ENCODE measurements around the gene KCNQ1. TPM values are rescaled to one million over a fixed set of nuclear protein-coding genes. Genes with fewer than 3 reads are reported as not detected.

Gene KCNQ1
- polyA plus RNA-seq, 1 donor from 2014 or later: not detected

DNA sequence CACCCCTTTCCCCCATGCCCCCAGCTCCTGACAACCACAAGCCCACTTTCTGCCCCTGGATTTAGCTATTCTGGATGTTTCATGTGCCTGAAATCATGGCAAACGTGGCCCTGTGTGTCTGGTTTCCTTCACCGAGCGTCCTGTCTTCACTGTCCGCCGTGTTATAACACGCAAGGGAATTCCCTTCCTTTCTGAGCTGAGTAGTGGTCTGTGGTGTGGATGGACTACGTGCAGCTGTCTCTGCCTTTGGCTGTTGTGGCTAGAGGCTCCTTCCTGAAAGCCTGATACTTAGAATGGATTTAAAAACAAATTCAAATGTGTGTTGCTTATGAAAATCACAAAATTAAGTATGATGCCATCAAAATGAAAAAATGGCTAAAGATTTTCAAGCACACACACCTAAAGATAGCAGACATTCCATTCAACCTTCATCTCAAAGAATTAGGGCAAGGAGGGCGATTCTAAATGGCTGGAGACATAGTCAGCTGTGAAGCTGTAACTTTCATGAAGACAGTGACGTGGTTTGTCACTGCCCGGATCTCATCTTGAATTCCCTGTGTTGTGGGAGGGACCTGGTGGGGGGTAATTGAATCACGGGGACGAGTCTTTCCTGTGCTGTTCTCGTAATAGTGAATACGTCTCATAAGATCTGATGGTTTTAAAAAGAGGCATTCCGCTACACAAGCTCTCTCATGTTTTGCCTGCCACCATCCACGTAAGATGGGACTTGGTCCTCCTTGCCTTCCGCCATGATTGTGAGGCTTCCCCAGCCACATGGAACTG, 30.5 kb downstream of the KCNQ1 start:
- H3K9ac ChIP-seq (ENCODE audit: low read length): no peak overlapping the region
- no peaks in the 10 kb centered on the region for H3F3A ChIP-seq (ENCODE audit: insufficient read depth, low read length, poor library complexity, severe bottlenecking)
- H3K27me3 ChIP-seq (ENCODE audit: insufficient read depth, low read depth, low read length): no peaks in the 10 kb centered on the region
- H2AFZ ChIP-seq (ENCODE audit: low read depth, low read length): no peak overlapping the region
- H3K9me3 ChIP-seq (ENCODE audit: low read length): no peaks in the 10 kb centered on the region
- no peak overlapping the region for H3K4me3 ChIP-seq (ENCODE audit: low read length)
- H3K4me2 ChIP-seq (ENCODE audit: low read length): no peak overlapping the region
- no peak overlapping the region for H3K27ac ChIP-seq (ENCODE audit: low read length)
- no peaks in the 10 kb centered on the region for H3K9me2 ChIP-seq (ENCODE audit: insufficient read depth, low read length)
- no peaks in the 10 kb centered on the region for H4K20me1 ChIP-seq (ENCODE audit: insufficient read depth)
- H3K79me2 ChIP-seq (replicated peaks; ENCODE audit: insufficient read depth, low read length): no peaks in the 10 kb centered on the region
- TF ChIP-seq SMC3 (conservative IDR thresholded peaks at IDR 0.05; ENCODE audit: poor library complexity) (no peak), MXI1 (conservative IDR thresholded peaks at IDR 0.05; ENCODE audit: poor library complexity, severe bottlenecking) (no peak), EZH2 (IDR thresholded peaks at IDR 0.05; ENCODE audit: borderline replicate concordance, insufficient read depth, low read length, poor library complexity, severe bottlenecking) (no peak), TAF1 (IDR thresholded peaks at IDR 0.05; ENCODE audit: low read depth) (no peak), EP300 (conservative IDR thresholded peaks at IDR 0.05; ENCODE audit: poor library complexity, severe bottlenecking) (no peak), RAD21 (conservative IDR thresholded peaks at IDR 0.05) (no peak), POLR2AphosphoS5 (IDR thresholded peaks at IDR 0.05) (no peak)
- TF ChIP-seq, protein P1, sequence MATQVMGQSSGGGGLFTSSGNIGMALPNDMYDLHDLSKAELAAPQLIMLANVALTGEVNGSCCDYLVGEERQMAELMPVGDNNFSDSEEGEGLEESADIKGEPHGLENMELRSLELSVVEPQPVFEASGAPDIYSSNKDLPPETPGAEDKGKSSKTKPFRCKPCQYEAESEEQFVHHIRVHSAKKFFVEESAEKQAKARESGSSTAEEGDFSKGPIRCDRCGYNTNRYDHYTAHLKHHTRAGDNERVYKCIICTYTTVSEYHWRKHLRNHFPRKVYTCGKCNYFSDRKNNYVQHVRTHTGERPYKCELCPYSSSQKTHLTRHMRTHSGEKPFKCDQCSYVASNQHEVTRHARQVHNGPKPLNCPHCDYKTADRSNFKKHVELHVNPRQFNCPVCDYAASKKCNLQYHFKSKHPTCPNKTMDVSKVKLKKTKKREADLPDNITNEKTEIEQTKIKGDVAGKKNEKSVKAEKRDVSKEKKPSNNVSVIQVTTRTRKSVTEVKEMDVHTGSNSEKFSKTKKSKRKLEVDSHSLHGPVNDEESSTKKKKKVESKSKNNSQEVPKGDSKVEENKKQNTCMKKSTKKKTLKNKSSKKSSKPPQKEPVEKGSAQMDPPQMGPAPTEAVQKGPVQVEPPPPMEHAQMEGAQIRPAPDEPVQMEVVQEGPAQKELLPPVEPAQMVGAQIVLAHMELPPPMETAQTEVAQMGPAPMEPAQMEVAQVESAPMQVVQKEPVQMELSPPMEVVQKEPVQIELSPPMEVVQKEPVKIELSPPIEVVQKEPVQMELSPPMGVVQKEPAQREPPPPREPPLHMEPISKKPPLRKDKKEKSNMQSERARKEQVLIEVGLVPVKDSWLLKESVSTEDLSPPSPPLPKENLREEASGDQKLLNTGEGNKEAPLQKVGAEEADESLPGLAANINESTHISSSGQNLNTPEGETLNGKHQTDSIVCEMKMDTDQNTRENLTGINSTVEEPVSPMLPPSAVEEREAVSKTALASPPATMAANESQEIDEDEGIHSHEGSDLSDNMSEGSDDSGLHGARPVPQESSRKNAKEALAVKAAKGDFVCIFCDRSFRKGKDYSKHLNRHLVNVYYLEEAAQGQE (IDR thresholded peaks at IDR 0.05; ENCODE audit: borderline replicate concordance): no peak
- TF ChIP-seq, protein P2, sequence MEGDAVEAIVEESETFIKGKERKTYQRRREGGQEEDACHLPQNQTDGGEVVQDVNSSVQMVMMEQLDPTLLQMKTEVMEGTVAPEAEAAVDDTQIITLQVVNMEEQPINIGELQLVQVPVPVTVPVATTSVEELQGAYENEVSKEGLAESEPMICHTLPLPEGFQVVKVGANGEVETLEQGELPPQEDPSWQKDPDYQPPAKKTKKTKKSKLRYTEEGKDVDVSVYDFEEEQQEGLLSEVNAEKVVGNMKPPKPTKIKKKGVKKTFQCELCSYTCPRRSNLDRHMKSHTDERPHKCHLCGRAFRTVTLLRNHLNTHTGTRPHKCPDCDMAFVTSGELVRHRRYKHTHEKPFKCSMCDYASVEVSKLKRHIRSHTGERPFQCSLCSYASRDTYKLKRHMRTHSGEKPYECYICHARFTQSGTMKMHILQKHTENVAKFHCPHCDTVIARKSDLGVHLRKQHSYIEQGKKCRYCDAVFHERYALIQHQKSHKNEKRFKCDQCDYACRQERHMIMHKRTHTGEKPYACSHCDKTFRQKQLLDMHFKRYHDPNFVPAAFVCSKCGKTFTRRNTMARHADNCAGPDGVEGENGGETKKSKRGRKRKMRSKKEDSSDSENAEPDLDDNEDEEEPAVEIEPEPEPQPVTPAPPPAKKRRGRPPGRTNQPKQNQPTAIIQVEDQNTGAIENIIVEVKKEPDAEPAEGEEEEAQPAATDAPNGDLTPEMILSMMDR (IDR thresholded peaks at IDR 0.05; ENCODE audit: poor library complexity, severe bottlenecking): no peak
- no peaks in the 10 kb centered on the region for H3K36me3 ChIP-seq (ENCODE audit: insufficient read depth, low read length)

DNA sequence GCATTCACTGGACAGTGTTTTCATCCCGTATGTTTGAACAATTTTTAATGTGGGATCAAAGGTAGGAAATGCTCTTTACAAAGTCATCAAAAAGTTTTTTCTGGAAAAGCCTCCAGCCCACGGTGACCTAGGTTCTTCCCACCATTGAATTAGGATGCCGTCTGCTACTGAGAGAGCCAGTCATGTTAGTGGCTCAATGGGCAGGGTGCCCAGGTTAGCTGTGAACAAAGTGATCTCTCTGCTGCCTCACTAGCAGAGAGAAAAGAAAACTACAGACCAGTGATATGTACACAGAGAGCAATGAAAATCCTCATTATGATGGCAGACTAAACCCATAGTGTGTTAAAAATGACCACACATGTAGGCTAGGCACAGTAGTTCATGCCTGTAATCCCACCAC, 32.4 kb downstream of the KCNQ1 start:
- Histone ChIP-seq H3K79me2 (replicated peaks; ENCODE audit: insufficient read depth, low read length) (no peaks in the 10 kb centered on the region), H3K27me3 (ENCODE audit: insufficient read depth, low read depth, low read length) (no peaks in the 10 kb centered on the region), H3K27ac (ENCODE audit: low read length) (no peak overlapping the region), H3K4me2 (ENCODE audit: low read length) (no peak overlapping the region), H3F3A (ENCODE audit: insufficient read depth, low read length, poor library complexity, severe bottlenecking) (no peaks in the 10 kb centered on the region), H3K36me3 (ENCODE audit: insufficient read depth, low read length) (no peaks in the 10 kb centered on the region), H3K4me3 (ENCODE audit: low read length) (no peak overlapping the region), H4K20me1 (ENCODE audit: insufficient read depth) (no peaks in the 10 kb centered on the region), H2AFZ (ENCODE audit: low read depth, low read length) (no peak overlapping the region), H3K9me2 (ENCODE audit: insufficient read depth, low read length) (no peaks in the 10 kb centered on the region), H3K9ac (ENCODE audit: low read length) (no peak overlapping the region), H3K9me3 (ENCODE audit: low read length) (no peaks in the 10 kb centered on the region)
- TF ChIP-seq, protein P1 (IDR thresholded peaks at IDR 0.05; ENCODE audit: borderline replicate concordance): no peak
- TF ChIP-seq POLR2AphosphoS5 (IDR thresholded peaks at IDR 0.05) (no peak), SMC3 (conservative IDR thresholded peaks at IDR 0.05; ENCODE audit: poor library complexity) (no peak), RAD21 (conservative IDR thresholded peaks at IDR 0.05) (no peak)
- TF ChIP-seq, protein P2 (IDR thresholded peaks at IDR 0.05; ENCODE audit: poor library complexity, severe bottlenecking): no peak

Data from neural cell (in vitro differentiated cells).